HepG2 (cell line): ENCODE results near the gene CLDN19. TPM values are rescaled to one million over a fixed set of nuclear protein-coding genes. Genes with fewer than 3 reads are reported as not detected.

Source experiments
- ATAC-seq: fragments of 200-7000 bp; cut with Tn5 transposase; 3 replicates; pipeline ENCODE4 v1.9.1; 2020; ENCODE audit warnings: mild to moderate bottlenecking, moderate library complexity
- BruUV-seq: library from RNA; stranded (reverse); fragments of 400-500 nt; replicated peaks from 2 replicates; lab custom pipeline; 2021; lab: Mats Ljungman, UMichigan
- CTCF ChIA-PET: fragments of 300-600 bp; formaldehyde crosslinking; extraction: SDS; loops from one replicate; lab custom pipeline; 2021; ENCODE audit warnings: low total read pairs, inconsistent platforms, low intra/inter-chr PET ratio; lab: Yijun Ruan, JAX
- POLR2A ChIA-PET: fragments of 350-600 bp; sonication (Branson Sonifier 250); formaldehyde crosslinking; loops from one replicate; lab custom pipeline; 2020; ENCODE audit warnings: antibody characterized with exemption, inconsistent platforms; lab: Yijun Ruan, JAX
- DNase-seq: peaks from one replicate; pipeline ENCODE4 v3.0.0-alpha.2; 2015; ENCODE audit warnings: low spot score
- FAIRE-seq: peaks from 3 replicates; lab custom pipeline; 2011; peaks lifted over from hg19 to GRCh38; lab: Jason Lieb, UNC
- H2AFZ ChIP-seq: one replicate; pipeline ENCODE4 v1.6.1; 2011; ENCODE audit warnings: low read length, inconsistent platforms
- H3K27ac ChIP-seq: fragments of 300-600 bp; 3 replicates; pipeline ENCODE4 v1.8.0; 2011; ENCODE audit warnings: mixed run types, mild to moderate bottlenecking, mixed read lengths, low read length, inconsistent platforms; ENCODE audit not compliant: insufficient read depth; ENCODE audit errors: extremely low read length
- H3K27me3 ChIP-seq, 2 experiments: fragments of 200-600 bp in 1 of 2; 2 replicates in 1 of 2; 3 replicates in 1 of 2; pipeline versions ENCODE4 v1.6.0 to v1.8.0; 2011; ENCODE audit warnings: low read length in 2 of 2, mild to moderate bottlenecking in 2 of 2, moderate library complexity in 2 of 2, inconsistent platforms in 1 of 2; ENCODE audit not compliant: insufficient read depth in 2 of 2, control insufficient read depth in 1 of 2
- H3K36me3 ChIP-seq, 2 experiments: fragments of 200-600 bp in 1 of 2; replicated peaks in 1 of 2; 2 replicates in 1 of 2; 3 replicates in 1 of 2; pipeline versions ENCODE4 v1.5.1 to v1.8.0; 2011; ENCODE audit warnings: low read length in 2 of 2, inconsistent platforms in 1 of 2; ENCODE audit not compliant: insufficient read depth in 2 of 2, control insufficient read depth in 1 of 2
- H3K4me1 ChIP-seq: 2 replicates; pipeline ENCODE4 v1.5.1; 2012; ENCODE audit warnings: low read length, inconsistent platforms; ENCODE audit not compliant: insufficient read depth
- H3K4me2 ChIP-seq: 2 replicates; pipeline ENCODE4 v1.6.0; 2011; ENCODE audit warnings: low read depth, low read length, inconsistent platforms
- H3K4me3 ChIP-seq, 3 experiments: fragments of 200-600 bp in 1 of 3; sonication (generic), shearing (Covaris generic) in 1 of 3; replicated peaks in 1 of 3; 2 replicates each; pipeline ENCODE4 v1.5.1; 2011 to 2016; ENCODE audit warnings: low read length in 3 of 3, inconsistent platforms in 2 of 3, low read depth in 2 of 3, mild to moderate bottlenecking in 2 of 3, control low read depth in 1 of 3, mixed read lengths in 1 of 3; ENCODE audit not compliant: insufficient read depth in 1 of 3
- H3K79me2 ChIP-seq: one replicate; pipeline ENCODE4 v1.6.1; 2011; ENCODE audit warnings: low read length, inconsistent platforms; ENCODE audit not compliant: insufficient read depth
- H3K9ac ChIP-seq: 2 replicates; pipeline ENCODE4 v1.6.0; 2011; ENCODE audit warnings: mild to moderate bottlenecking, low read depth, low read length, inconsistent platforms; ENCODE audit not compliant: insufficient read depth
- H3K9me3 ChIP-seq: 2 replicates; pipeline ENCODE4 v1.5.1; 2012; ENCODE audit warnings: mild to moderate bottlenecking, low read length
- H4K20me1 ChIP-seq: 2 replicates; pipeline ENCODE4 v1.6.0; 2011; ENCODE audit warnings: inconsistent platforms, mild to moderate bottlenecking, low read length, moderate library complexity; ENCODE audit not compliant: insufficient read depth
- CBFB ChIP-seq: sonication (generic); formaldehyde crosslinking; IDR thresholded peaks from 2 replicates; pipeline ENCODE4 v1.4.0; 2020; ENCODE audit warnings: missing genetic modification reagents
- CBX1 ChIP-seq: IDR thresholded peaks from one replicate; pipeline ENCODE4 v1.6.1; 2016; ENCODE audit warnings: antibody characterized with exemption, low read depth
- CREM ChIP-seq, 2 experiments: sonication (generic) in 1 of 2; formaldehyde crosslinking in 1 of 2; IDR thresholded peaks; 2 replicates each; pipeline versions ENCODE4 v1.4.0 to v1.6.1; 2016 to 2020; ENCODE audit warnings: antibody characterized with exemption in 1 of 2, mild to moderate bottlenecking in 1 of 2, missing genetic modification reagents in 1 of 2
- CTCF ChIP-seq: sonication (generic); formaldehyde crosslinking; IDR thresholded peaks from 2 replicates; pipeline ENCODE4 v1.5.0; 2020; ENCODE audit warnings: mild to moderate bottlenecking, missing genetic modification reagents, moderate library complexity
- EHMT2 ChIP-seq: fragments of 200-600 bp; sonication (generic); IDR thresholded peaks from 2 replicates; pipeline ENCODE4 v1.7.0; 2017; ENCODE audit warnings: antibody characterized with exemption, low read depth, low read length, borderline replicate concordance
- ELF4 ChIP-seq: sonication (generic); formaldehyde crosslinking; IDR thresholded peaks from 2 replicates; pipeline ENCODE4 v1.5.0; 2020; ENCODE audit warnings: missing genetic modification reagents, mild to moderate bottlenecking, moderate library complexity, borderline replicate concordance
- GABPB1 ChIP-seq: IDR thresholded peaks from 2 replicates; pipeline ENCODE4 v1.6.1; 2016; ENCODE audit warnings: mild to moderate bottlenecking, missing genetic modification reagents, moderate library complexity, missing compliant biosample characterization
- GATAD1 ChIP-seq: IDR thresholded peaks from 2 replicates; pipeline ENCODE4 v1.6.1; 2016; ENCODE audit warnings: missing genetic modification reagents, missing compliant biosample characterization
- MEIS1 ChIP-seq: sonication (generic); formaldehyde crosslinking; IDR thresholded peaks from 2 replicates; pipeline ENCODE4 v1.9.0; 2021; ENCODE audit warnings: mild to moderate bottlenecking, missing genetic modification reagents, moderate library complexity, borderline replicate concordance
- MTF1 ChIP-seq: sonication (generic); formaldehyde crosslinking; IDR thresholded peaks from 2 replicates; pipeline ENCODE4 v1.5.0; 2020; ENCODE audit warnings: missing genetic modification reagents
- SAP130 ChIP-seq: IDR thresholded peaks from 2 replicates; pipeline ENCODE4 v1.6.1; 2016; ENCODE audit warnings: low read depth
- SNAPC2 ChIP-seq: sonication (generic); formaldehyde crosslinking; IDR thresholded peaks from 2 replicates; pipeline ENCODE4 v1.8.1; 2022; ENCODE audit warnings: mild to moderate bottlenecking, missing genetic modification reagents
- ZFAT ChIP-seq: sonication (generic); formaldehyde crosslinking; conservative IDR thresholded peaks from 2 replicates; pipeline ENCODE4 v1.8.1; 2023; ENCODE audit warnings: missing genetic modification reagents, inconsistent platforms
- ZFP90 ChIP-seq: sonication (generic); formaldehyde crosslinking; IDR thresholded peaks from 2 replicates; pipeline ENCODE4 v1.8.0; 2022; ENCODE audit warnings: missing genetic modification reagents, mild to moderate bottlenecking, inconsistent platforms, borderline replicate concordance
- ZNF24 ChIP-seq: fragments of 450-650 bp; IDR thresholded peaks from 2 replicates; pipeline ENCODE4 v1.6.1; 2017; ENCODE audit warnings: antibody characterized with exemption, mild to moderate bottlenecking
- ZNF431 ChIP-seq: sonication (generic); formaldehyde crosslinking; IDR thresholded peaks from 2 replicates; pipeline ENCODE4 v1.9.0; 2022; ENCODE audit warnings: missing genetic modification reagents, low read depth, mild to moderate bottlenecking, borderline replicate concordance
- ZNF552 ChIP-seq: sonication (generic); formaldehyde crosslinking; IDR thresholded peaks from 2 replicates; pipeline ENCODE4 v1.9.0; 2022; ENCODE audit warnings: missing genetic modification reagents, mild to moderate bottlenecking, borderline replicate concordance
- ZNF570 ChIP-seq: sonication (generic); formaldehyde crosslinking; IDR thresholded peaks from 2 replicates; pipeline ENCODE4 v1.4.0; 2020; ENCODE audit warnings: mild to moderate bottlenecking, missing genetic modification reagents, borderline replicate concordance
- WGBS: methylation state at CpG from one replicate; pipeline ENCODE4 v1.1.6; 2017; ENCODE audit warnings: low lambda C conversion rate; 5-methylcytosine and 5-hydroxymethylcytosine counted together
- in situ Hi-C: cut with HindIII; loops from 2 replicates; pipeline ENCODE4 v1.10.0; 2017; ENCODE audit warnings: low pct_unique_long_range_greater_than_20kb; ENCODE audit not compliant: extremely low pct_ligation_motif_present
- intact Hi-C: fragments of 100-400 bp; cut with micrococcal nuclease; formaldehyde crosslinking; loops from one replicate; pipeline ENCODE4 v1.10.0; 2022; ENCODE audit not compliant: unreplicated experiment
- polyA plus RNA-seq, 8 experiments: library from polyadenylated mRNA; depleted of rRNA in 3 of 8; stranded (reverse) in 7 of 8; unstranded in 1 of 8; fragments of >200 nt; fragmentation: Illumina TruSeq in 4 of 8; extraction: Trizol in 4 of 8; gene quantifications; 2 replicates each; pipeline versions ENCODE4 v1.2.1 to v1.2.3, GENCODE V29; 2011 to 2016; ENCODE audit warnings: low read depth in 4 of 8, missing spikeins in 1 of 8, mixed read lengths in 1 of 8; ENCODE audit not compliant: insufficient read depth in 1 of 8
- total RNA-seq, 5 experiments: library from RNA; depleted of rRNA; stranded (reverse); fragments of >200 nt; fragmentation: Illumina TruSeq; extraction: Trizol; gene quantifications; 2 replicates each; pipeline ENCODE4 v1.2.3, GENCODE V29; 2016; ENCODE audit warnings: low read depth in 1 of 5
- TF ChIP-seq, protein P1 (sequence below): sonication (generic); formaldehyde crosslinking; IDR thresholded peaks from 2 replicates; pipeline ENCODE4 v1.8.1; 2023; ENCODE audit warnings: mild to moderate bottlenecking, inconsistent platforms, moderate library complexity, missing genetic modification reagents, borderline replicate concordance
- TF ChIP-seq, protein P2 (sequence below): sonication (generic); formaldehyde crosslinking; IDR thresholded peaks from 2 replicates; pipeline ENCODE4 v1.8.1; 2023; ENCODE audit warnings: missing genetic modification reagents, inconsistent platforms, borderline replicate concordance

The CLDN19 gene
- total and polyA plus RNA-seq, 2 of the 13 experiments (the other 11 are each of a cell fraction or from before 2014, with no cell fraction given): 5.0 to 7.6 TPM

DNA sequence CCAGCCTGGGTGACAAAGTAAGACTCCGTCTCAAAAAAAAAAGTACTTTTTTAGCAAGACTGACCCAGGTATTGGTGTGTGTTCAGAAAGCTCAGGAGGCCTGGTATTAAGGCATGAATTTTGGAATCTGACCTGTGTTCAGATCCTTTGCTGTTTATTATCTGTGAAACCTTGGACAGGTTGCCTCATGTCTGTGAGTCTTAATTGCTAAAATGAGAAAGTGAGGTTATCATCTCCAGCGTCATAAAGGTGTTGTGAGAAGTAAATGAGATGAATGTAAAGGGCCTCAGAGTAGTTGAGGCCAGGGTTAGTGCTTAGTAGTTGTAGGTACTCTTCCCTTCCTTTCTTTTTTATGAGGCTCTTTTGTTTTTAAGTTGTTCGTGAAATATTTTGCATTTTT, 29.8 kb upstream of the CLDN19 start:
- POLR2A ChIA-PET: no interaction called here
- Histone ChIP-seq H2AFZ (no peak overlapping the region), H4K20me1 (no peaks in the 10 kb centered on the region), H3K4me2 (no peak overlapping the region), H3K4me1 (peaks cover 38% of the 10 kb centered on the region), H3K9me3 (no peaks in the 10 kb centered on the region)
- DNase-seq: no peak
- no peak for FAIRE-seq
- in situ Hi-C loops: no loop called here
- no peak for ATAC-seq
- TF ChIP-seq ZNF24 (no peak), CBFB (CRISPR knock-in tag) (no peak), ZFAT (CRISPR knock-in tag) (no peak), CTCF (CRISPR knock-in tag) (no peak), ELF4 (no peak), CBX1 (no peak), CREM (IDR thresholded peaks at IDR 0.05) (no peak), CREM (CRISPR knock-in tag; IDR thresholded peaks at IDR 0.05) (no peak), EHMT2 (no peak), ZFP90 (CRISPR knock-in tag) (no peak), SAP130 (CRISPR knock-in tag) (no peak), MEIS1 (CRISPR knock-in tag) (no peak), GATAD1 (CRISPR knock-in tag) (no peak), ZNF431 (CRISPR knock-in tag) (no peak), SNAPC2 (CRISPR knock-in tag) (no peak), MTF1 (CRISPR knock-in tag) (no peak), ZNF570 (CRISPR knock-in tag) (no peak), GABPB1 (no peak), ZNF552 (CRISPR knock-in tag) (no peak)
- TF ChIP-seq, protein P1, sequence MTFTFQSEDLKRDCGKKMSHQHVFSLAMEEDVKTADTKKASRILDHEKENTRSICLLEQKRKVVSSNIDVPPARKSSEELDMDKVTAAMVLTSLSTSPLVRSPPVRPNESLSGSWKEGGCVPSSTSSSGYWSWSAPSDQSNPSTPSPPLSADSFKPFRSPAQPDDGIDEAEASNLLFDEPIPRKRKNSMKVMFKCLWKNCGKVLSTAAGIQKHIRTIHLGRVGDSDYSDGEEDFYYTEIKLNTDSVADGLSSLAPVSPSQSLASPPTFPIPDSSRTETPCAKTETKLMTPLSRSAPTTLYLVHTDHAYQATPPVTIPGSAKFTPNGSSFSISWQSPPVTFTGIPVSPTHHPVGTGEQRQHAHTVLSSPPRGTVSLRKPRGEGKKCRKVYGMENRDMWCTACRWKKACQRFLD: no peak
- TF ChIP-seq, protein P2, sequence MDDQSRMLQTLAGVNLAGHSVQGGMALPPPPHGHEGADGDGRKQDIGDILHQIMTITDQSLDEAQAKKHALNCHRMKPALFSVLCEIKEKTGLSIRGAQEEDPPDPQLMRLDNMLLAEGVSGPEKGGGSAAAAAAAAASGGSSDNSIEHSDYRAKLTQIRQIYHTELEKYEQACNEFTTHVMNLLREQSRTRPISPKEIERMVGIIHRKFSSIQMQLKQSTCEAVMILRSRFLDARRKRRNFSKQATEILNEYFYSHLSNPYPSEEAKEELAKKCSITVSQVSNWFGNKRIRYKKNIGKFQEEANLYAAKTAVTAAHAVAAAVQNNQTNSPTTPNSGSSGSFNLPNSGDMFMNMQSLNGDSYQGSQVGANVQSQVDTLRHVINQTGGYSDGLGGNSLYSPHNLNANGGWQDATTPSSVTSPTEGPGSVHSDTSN (CRISPR knock-in tag): no peak
- TF ChIP-seq, all 625 proteins: peak for 0
- Histone ChIP-seq H3K9ac (no peak overlapping the region), H3K27me3 (peaks cover 0 to 4% of the 10 kb centered on the region in 2 experiments; a peak in 1 of 5 replicates), H3K36me3 (peaks cover 5 to 22% of the 10 kb centered on the region in 2 experiments), H3K4me3 (no peak overlapping the region), H3K27ac (no peak overlapping the region), H3K79me2 (peaks cover 66% of the 10 kb centered on the region)
- no TSS peak for BruUV-seq
- CTCF ChIA-PET: no interaction called here
- intact Hi-C loops: loop anchor here (5.0 kb wide), 1 partner anchor 47 kb away; the partner anchor contains the start of genes ERMAP and SVBP
- 97% methylated on average over 3 of the region's 3 CpGs for WGBS
